SW 1271 (cell line): ENCODE measurements around the gene SIGLEC1.

Experiments used
- DNase-seq, 2 experiments: peaks; one replicate each; lab custom pipeline; 2025; lab: John Stamatoyannopoulos, UW

Gene SIGLEC1

DNA sequence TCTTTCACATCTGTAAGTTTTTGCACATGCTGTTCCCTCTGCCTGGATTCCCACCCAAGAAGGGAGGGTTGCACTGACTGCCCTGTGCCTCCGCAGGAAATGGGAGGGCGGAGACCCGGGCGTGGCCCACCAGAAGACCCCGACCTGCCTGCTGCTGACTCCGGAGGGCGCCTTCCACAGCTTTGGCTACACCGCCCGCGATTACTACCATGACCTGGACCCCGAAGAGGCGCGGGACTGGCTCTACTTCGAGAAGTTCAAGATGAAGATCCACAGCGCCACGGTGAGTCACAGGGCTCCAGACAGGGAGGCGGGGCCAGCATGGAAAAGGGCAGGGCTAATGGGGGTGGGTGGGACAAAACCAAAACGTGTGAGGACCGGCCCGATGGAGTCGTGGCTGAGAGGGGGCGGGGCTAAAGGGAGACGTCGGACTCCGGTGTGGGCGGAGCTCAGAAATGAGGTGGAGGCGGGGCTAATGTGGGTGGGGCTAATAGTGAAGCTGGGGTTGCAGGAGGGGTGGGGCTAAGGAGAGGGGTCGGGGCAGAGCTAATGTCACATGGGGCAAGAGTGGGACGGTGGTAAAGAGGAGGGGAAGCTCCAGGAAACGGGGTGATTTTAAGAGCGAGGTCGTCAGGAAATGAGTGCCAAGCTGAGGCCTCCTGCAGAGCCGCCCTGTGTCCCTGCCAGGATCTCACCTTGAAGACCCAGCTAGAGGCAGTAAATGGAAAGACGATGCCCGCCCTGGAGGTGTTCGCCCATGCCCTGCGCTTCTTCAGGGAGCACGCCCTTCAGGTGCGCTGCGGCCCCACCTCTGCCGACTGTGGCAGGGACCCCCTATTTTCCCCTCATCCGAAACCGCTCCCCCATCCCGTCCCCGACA is 32.6 kb upstream of the SIGLEC1 start:
- peak in 1 of 2 experiments; percentile 18 for DNase-seq

DNA sequence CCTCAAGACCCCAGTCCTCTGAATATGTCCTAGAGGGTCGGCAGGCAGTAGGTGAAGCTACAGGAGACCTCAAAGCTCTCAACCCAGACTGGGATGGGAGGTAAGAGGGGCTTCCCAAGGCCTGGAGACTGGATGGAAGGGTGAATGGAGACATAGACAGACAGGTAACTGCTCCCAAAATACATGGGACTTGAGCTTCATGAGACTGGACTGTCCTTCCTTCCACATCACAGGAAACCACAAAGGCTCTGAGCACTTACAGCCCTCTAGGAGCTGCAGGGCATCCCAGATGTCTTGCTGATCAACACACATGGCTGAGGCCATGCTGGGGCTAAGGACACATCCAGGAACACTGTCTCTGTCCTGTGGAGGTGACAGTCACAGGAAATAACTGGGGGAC is 31.6 kb upstream of the SIGLEC1 start:
- no peak for DNase-seq

DNA sequence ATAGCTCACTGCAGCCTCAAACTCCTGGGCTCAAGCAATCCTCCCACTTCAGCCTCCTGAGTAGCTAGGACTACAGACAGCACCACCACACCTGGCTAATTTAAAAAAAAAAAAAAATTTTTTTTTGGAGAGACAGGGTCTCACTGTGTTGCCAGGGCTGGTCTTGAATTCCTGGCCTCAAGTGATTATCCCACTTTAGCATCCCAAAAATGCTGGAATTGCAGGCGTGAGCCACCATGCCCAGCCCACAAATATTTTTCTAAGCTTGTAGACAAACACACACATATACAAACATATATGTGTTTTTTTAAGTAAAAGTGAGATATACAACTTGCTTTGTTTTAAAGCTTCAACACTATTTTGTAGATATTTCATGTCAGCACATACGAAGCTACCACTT is 30.9 kb upstream of the SIGLEC1 start:
- DNase-seq, result no peak

DNA sequence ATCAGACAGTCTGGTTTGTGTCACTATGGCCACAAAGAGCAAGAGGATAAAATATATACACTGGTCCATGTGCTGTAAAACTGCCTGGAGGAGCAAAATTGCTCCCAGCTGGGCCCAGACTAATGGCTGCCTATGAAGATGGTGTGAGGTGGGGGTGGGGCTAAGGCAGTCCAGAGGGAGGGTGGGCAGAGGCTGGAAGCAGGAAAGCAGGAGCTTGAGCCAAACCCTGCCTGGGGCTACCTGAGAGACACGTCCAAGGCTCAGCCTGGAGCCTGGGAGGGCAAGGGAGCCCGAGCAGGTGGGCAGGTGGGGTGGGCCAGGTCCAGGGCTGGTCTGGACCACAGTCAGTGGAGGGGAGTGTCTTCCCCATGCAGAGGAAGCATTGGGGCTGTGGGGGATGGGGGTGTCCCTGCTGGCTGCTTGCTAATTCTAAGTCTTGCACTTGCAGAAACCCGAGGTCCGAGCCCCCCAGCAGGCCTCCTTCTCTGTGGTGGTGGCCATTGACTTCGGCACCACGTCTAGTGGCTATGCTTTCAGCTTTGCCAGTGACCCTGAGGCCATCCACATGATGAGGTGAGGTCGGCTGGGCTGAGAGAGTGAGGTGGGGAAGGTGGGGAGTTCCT is 29.5 kb upstream of the SIGLEC1 start:
- no peak for DNase-seq

- DNase-seq, result no peak
These were observed 28.4 kb upstream of the SIGLEC1 start for GRCh38 chr20:3740615-3741301.

DNA sequence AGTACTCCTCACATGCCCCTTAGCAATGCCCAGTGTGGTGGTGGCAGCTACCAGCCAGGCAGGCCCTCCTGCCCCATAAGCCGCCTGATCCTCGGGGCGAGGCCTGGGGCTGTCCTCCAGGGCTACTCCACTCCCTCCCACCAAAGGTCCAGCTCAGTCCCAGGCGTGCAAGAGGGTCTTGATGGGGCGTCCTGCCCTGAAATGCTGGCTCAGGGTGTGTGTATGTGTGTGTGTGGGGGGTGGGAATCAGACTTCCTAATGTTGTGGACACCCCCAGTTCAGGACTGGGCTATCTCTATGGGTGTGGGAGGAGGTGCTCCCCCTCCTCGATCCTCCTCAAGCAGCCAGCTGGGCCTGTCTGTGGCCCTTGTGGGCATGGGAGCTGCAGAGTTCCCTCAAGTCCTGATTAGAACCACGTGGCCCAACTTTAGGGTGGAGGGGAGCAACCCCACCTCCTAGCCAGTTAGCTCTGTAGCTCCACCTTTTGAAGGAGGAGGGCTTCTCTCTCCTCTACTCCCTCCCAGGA is 27.6 kb upstream of the SIGLEC1 start:
- no peak for DNase-seq

DNA sequence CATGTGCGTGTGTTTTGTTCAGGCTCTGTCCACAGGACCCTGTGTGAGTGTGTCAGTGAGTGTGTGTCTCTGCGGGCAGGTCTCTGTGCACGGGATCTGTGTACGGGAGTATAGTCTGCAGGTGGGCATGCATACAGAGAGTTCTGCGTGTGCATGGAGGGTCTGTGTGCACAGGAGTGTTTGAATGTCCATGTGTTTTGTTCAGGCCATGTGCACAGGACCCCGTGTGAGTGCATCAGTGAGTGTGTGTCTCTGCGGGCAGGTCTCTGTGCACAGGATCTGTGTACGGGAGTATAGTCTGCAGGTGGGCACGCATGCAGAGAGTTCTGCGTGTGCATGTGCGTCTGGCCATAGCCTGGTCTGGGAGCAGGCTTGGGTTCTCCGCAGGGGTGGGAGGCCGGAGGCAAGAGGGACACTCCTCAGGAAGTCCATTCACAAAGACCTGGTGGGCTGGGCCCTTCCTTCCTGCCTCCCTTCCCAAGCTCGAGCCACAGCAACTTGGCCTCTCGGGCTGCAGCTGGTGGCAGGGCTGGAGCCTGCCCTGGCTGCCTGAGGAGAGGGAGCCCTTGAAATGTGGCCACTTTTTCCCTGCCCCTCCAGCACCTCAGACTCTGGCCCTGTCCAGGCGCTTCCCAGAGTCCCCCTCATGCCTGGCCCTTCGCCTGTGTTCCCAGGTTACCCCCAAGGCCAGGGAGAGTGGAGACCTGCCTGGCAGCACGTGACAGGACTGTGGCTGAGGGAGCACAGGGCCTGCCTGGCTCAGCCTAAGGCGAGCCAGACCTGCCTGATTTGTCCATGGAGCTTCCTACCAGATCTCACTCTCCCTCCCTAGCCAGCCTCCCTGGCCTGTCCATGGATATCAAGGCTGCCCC is 26.9 kb upstream of the SIGLEC1 start:
- no peak for DNase-seq

DNA sequence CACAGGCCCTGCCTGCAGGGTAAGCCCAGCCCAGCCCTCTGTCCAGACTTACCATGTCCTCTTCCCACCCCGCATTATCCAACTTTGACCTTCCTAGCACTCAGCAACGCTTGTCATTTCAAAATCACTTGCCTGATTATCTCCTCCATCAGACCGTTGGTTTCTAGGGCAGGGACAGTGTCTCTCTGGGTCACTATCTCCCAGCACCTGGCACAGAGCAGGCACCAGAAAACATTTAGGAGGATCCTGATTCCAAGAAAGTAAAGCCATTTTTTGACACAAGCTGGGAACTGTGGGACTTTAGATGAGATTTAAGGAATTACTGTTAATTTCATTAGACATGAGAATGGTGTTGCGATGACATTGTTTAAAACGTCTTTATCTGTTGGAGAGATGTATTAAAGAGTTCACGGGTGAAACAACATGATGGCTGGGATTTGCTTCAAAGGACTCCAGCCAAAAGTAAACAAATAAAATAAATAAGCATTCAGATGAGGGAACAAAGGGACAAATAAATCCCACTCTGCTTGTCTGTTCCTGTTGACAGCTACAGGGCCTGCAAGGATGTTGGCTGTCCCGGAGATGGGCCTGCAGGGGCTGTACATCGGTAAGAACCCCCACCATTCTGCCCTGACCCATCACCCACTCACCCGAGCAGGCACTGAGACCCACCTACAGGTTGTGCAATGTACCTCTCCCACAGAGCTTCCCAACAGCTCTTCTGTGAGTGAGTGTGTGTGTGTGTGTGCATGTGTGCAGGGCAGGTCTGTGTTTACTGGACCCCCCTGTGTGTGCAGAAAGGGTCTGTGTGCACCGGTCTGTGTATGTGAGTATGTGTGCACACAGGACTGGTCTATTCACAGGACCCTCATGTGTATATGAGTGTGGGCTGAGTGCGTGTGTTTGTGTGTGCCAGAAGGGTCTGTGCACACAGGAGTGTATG is 26.0 kb upstream of the SIGLEC1 start:
- DNase-seq, result no peak

DNA sequence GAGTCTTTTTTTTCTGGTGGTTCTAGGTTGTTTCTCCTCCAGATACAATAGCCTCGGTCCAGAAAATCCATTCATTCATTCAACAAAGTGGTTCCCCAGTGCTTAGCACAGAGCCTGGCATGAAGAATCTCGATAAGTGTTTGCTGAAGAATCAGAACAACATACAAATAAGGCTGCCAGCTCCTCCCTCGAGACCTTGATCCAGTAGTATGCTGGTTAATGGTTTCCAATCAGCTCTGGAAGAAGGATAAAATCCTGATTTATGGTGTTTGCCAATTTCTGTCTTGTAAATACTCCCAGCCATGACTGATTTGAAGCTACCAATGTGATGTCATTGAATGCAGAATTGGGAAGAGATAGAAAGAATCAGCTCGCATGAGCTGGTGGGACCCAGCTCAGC is 23.4 kb upstream of the SIGLEC1 start:
- DNase-seq, result no peak

DNA sequence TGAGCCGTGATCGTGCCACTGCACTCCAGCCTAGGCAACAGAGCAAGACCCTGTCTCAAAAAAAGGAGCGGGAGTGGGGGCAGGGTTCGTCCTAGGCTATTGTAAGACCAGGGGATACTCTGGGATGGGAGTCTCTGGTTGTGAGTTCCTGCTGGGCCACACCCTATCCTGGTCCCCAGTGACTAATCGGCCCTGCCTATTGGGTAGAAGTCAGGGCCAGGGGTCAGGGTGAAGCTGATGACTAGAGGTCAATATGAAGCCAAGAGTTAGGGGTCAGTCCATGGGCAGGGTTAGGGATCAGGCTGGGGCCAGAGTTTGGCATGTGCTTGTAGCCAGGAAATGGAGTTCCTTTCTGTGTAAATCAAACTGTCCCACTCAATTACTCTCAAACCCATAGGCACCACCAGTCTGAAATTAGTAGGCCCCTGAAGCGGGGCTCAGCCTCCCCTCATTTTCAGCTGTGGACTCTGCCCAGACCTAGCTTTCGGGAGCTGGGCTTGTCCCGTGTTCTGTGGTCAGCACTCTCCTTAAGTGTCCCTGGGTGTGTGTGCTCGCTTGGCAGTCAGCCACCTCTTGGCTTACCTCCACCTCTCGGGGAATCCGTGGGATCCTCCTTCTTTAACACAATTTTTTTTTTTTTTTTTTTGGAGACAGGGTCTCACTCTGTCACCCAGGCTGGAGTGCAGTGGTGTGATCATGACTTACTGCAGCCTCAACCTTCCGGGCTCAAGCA is 21.9 kb upstream of the SIGLEC1 start:
- no peak for DNase-seq

DNA sequence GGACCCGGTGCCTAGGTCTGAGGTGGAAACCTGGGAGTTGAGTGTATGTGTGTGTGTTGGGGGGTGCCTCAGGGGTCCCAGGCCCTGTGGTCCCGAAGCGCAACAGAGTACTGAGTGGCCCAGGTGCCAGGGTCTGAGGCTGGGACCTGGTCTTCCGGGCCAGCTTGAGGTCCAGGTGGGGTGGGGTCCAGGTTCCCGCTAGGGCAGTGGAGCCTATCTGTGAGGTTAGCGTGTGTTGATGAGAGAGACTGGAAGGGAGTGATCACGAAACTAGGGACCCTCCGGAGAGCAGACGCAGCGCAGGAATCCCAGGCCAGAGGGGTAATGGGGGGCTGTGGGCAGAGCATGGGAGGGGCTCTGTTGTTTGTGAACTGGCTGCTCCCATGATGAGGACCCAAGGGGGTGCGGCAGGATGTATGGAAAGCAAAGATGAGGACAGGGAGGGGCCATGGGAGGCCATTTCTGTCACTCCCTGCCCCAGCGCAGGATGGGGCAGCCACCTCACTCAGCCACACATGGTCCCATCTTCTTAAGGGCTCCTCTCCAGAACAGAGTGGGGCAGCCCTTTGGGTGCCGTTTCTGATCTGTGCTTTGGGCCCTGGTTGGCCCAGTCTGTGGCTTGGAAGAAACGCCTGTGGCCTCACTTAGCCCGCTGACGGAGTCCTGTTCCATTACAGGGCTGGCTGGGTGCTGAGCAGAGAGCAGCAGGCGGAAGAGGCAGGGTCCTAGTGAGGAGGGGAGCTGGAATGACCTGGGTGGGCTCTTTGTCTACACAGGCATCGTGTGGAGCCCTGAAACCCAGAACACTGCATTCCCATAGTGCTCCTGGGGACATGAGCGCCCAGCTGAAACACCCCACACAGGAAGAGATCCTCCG is 21.0 kb upstream of the SIGLEC1 start:
- DNase-seq, result no peak

DNA sequence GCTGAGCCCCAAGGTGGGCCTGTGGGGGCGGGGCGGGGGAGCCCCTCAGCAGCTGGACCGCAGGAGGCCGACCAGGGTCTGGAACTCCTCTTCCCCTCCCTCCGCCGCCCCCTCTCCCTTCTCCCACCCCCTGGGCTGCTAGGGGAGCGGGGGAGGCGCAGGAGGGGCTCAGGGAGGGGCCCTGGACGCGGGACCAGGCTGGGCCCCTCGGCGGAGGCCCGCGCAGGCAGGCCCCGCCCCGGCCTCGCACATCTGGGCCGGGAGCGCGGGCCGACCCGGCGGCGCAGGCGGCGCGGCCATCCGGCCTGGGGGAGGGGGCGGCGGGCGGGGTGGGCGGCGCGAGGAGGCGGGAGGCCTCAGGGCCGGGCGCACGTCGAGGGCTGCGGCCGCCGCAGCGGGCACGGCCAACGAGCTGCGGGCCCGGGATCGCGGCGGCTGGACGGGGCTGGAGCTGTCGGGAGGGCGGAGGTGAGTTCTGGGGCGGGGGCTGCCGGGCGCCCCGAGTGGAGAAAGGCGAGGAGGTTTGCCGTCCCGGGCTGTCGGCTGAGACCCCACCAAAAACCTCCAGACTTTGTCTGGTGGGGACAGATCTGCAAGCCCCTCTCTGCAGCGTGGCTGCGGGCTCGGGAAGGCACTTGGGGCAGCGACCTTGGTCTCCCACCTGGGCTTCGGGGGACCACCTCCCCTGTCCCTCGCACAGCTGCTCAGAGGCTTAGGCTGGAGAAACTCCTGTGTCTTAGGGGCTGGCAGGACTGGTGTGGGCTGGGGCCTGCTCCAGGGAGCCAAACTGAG is 20.1 kb upstream of the SIGLEC1 start, which contains the start of gene HSPA12B:
HSPA12B (plus strand) TSS at position 359 of the 792 bp plus-strand sequence. CDS start 5,990 bp downstream, outside the sequence.
- DNase-seq, result no peak

DNA sequence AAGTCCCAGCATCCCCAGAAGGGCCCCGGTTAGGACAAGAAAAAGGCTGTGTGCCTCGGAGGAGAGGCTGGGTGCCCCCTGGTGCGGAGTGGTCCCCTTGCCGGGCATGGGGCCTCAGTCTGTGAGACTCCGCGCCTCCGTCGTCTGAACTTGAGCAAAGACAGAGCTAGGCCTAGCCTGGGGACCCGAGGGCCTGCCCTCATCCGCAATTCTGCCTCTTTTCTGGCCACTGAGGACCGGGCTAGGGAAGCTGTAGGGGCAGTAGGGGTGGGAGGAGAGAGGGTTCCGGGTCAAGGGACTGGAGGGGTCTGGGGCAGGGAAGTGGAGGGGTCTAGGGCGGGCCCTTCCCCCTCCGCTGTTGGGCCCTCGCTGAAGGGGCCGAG is 19.5 kb upstream of the SIGLEC1 start:
- no peak for DNase-seq

DNA sequence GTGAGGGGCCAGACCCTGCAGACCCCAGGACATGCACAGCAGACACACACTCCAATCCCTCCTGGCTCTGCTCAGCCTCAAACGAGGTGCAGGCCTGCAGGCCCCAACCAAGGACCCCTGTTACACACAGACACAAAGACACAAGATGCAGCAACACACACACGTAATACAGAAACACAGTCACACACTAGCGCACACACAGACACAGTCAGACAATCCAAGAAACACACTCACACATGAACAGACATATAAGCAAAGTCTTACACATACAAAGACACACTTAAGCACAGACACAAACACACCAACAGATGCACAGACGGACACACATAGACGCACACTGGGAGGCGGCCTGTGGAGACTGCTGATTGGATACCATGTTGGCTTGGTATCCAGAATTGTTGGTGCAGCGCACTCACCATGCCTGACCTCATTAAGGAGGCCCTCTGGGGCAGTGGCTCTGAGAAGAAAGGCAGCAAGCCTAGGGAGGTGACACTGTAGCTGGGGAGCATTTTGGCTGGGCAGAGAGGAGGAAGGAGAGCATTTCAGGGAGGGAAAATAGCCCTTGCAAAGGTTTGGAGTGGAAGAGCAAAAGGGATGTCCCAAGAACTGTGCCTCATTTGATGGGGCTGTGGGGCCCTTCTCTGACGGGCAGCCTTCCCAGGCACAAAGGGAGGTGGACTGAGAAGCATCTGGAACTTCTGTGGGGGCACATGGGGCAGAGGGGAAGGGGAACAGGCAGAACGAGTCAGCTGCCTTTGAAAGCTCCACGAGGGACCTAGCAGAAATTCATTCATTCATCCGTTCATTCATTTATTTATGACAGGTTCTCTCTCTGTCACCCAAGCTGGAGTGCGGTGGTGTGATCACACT is 18.6 kb upstream of the SIGLEC1 start:
- no peak for DNase-seq

GRCh38 chr20:3729811-3730540 is 17.6 kb upstream of the SIGLEC1 start:
- DNase-seq, result no peak

- no peak for DNase-seq
These were observed 17.0 kb upstream of the SIGLEC1 start for GRCh38 chr20:3729378-3729777.
